Mesothelial cell of epicardium (in vitro differentiated cells): Measurements from ENCODE around the gene COL26A1. TPM values are rescaled to one million over a fixed set of nuclear protein-coding genes. Genes with fewer than 3 reads are reported as not detected.
A peak's percentile ranks its signal among the peaks of the same experiment; 100 is the strongest.
"Not testable (repeated sequence)": the region's sequence is repeated elsewhere in the genome, so short reads cannot be mapped to it uniquely, and the experiment has no call there.

ENCODE experiments used
- DNase-seq, 2 experiments: peaks; one replicate each; pipeline ENCODE4 v3.0.0; 2021; ENCODE audit warnings: low spot score in 2 of 2; ENCODE audit not compliant: unreplicated experiment in 2 of 2
- H3K27ac Mint-ChIP-seq: 2 replicates; pipeline ENCODE4 v1.8.0; 2021; ENCODE audit warnings: mixed read lengths
- H3K27me3 Mint-ChIP-seq: 2 replicates; pipeline ENCODE4 v1.8.0; 2021; ENCODE audit warnings: low read depth, mixed read lengths
- H3K36me3 Mint-ChIP-seq: 2 replicates; pipeline ENCODE4 v1.8.0; 2021; ENCODE audit warnings: mixed read lengths
- H3K4me1 Mint-ChIP-seq: 2 replicates; pipeline ENCODE4 v1.8.0; 2021; ENCODE audit warnings: mixed read lengths
- H3K4me3 Mint-ChIP-seq: 2 replicates; pipeline ENCODE4 v1.8.0; 2021; ENCODE audit warnings: mild to moderate bottlenecking, moderate library complexity, mixed read lengths
- H3K9me3 Mint-ChIP-seq: 2 replicates; pipeline ENCODE4 v1.8.0; 2021; ENCODE audit warnings: mixed read lengths
- CTCF ChIP-seq: fragments of 200-600 bp; sonication (generic); IDR thresholded peaks from one replicate; pipeline ENCODE4 v1.5.0; 2021; ENCODE audit warnings: antibody characterized with exemption; ENCODE audit not compliant: unreplicated experiment
- total RNA-seq: library from RNA; stranded (reverse); gene quantifications from 3 replicates; pipeline ENCODE4 v1.2.1, GENCODE V29; 2021

COL26A1 gene
- total RNA-seq, 1 donor from 2014 or later: 105 TPM

DNA sequence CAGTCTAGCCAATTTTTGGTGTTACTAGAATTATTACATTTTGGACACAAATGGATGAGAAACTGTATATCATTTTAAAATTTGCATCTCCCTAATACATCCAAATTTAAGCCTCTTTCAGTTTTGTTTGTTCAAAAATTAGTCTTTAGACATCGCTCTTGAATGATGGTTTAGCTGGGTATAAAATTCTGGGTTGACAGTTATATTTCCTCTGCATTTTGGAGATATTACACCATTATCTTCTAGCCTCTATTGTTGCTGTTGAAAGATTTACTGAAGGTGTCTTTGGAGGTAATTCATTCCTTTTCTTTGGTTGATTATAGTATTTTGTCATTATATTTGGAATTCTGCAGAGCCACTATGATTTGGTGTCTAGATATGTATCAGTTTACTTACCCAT, 116.5 kb downstream of the COL26A1 start:
- peaks cover 24% of the 10 kb centered on the region for H3K36me3 Mint-ChIP-seq
- H3K27ac Mint-ChIP-seq: no peak overlapping the region
- no peaks in the 10 kb centered on the region for H3K27me3 Mint-ChIP-seq
- H3K4me1 Mint-ChIP-seq: peaks cover 3% of the 10 kb centered on the region
- DNase-seq: no peak
- no peak for TF ChIP-seq CTCF
- no peak overlapping the region for H3K4me3 Mint-ChIP-seq
- H3K9me3 Mint-ChIP-seq: peaks cover 19% of the 10 kb centered on the region

DNA sequence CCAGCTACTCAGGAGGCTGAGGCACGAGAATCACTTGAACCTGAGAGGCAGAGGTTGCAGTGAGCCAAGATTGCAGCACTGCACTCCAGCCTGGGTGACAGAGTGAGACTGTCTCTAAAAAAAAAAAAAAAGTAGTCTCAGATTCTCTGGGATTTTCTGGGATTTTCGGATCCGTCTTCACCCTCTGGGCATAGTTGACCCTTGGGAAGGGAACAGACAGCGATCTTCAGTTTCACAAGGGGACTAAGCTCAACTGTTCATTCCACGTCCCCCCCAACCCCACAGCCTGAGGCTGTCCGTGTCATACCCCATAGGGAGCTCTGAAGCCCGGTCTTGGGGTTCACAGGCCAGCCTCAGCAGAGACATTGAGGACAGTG, 123.4 kb downstream of the COL26A1 start:
- peak overlapping the region; percentile 98 for H3K27ac Mint-ChIP-seq
- not testable (repeated sequence) for H3K36me3 Mint-ChIP-seq, H3K9me3 Mint-ChIP-seq, DNase-seq, H3K27me3 Mint-ChIP-seq
- H3K4me3 Mint-ChIP-seq: peak overlapping the region; percentile 20
- peaks cover 35% of the 10 kb centered on the region for H3K4me1 Mint-ChIP-seq

DNA sequence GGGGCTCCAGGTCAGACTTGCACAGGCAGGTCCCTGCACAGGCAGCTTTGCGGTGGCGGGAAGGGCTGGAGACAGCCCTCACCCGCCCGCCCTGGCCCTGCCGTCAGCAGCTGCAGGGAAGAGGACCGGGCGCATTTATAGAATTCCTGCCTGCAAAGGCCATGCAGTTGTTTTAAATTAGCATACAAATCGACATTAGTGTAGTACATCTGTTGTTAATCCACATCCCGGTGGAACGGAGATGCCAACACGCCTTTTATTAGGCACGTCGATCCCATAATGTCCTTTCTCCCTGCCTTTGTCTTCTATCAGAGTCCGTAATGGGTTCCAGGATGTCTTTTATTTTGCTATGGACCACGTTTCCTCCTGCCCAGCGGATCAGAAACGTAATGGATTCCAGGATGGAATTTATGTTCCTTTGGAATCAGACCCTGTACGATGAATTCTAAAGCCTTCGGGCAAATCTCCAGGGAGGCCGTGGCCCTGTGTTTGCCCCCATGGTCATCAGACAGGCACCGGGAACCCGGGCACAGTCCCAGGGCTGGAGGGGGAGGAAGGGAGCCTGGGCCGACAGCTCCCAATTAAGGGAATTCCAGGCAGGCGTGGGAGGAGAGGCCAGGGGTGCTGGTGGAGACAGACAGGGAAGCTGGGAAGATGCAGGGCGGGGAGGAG, 123.9 kb downstream of the COL26A1 start:
- TF ChIP-seq CTCF: no peak
- peak; percentile 47 to 69 for DNase-seq
- H3K27me3 Mint-ChIP-seq: no peaks in the 10 kb centered on the region
- no peaks in the 10 kb centered on the region for H3K36me3 Mint-ChIP-seq
- H3K4me1 Mint-ChIP-seq: peaks cover 35% of the 10 kb centered on the region
- H3K9me3 Mint-ChIP-seq: no peaks in the 10 kb centered on the region
- no peak overlapping the region for H3K4me3 Mint-ChIP-seq
- peak overlapping the region; percentile 98 for H3K27ac Mint-ChIP-seq

GRCh38 chr7:101487105-101487458, 124.4 kb downstream of the COL26A1 start:
- no peaks in the 10 kb centered on the region for H3K36me3 Mint-ChIP-seq
- peaks cover 35% of the 10 kb centered on the region for H3K4me1 Mint-ChIP-seq
- TF ChIP-seq CTCF: no peak
- H3K9me3 Mint-ChIP-seq: no peaks in the 10 kb centered on the region
- no peak overlapping the region for H3K4me3 Mint-ChIP-seq
- DNase-seq: no peak
- H3K27me3 Mint-ChIP-seq: no peaks in the 10 kb centered on the region
- H3K27ac Mint-ChIP-seq: peak overlapping the region; percentile 98

DNA sequence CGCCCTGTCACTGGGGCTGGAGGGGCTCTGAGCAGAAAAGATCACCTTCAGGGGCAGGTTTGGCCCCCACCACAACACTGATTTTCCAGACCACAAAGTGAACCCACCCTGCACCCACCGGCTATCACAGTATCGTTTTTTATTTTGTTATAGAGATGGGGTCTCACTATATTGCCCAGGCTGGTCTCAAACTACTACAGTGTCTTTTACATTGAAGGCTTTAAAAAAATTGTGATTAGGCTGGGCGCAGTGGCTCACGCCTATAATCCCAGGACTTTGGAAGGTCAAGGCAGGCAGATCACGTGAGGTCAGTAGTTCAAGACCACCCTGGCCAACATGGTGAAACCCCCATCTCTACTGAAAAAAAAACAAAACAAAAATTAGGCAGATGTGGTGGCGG, 125.1 kb downstream of the COL26A1 start:
- H3K27ac Mint-ChIP-seq: peak overlapping the region; percentile 98
- no peak for TF ChIP-seq CTCF
- no peak for DNase-seq

GRCh38 chr7:101488826-101489572, 126.3 kb downstream of the COL26A1 start:
- H3K9me3 Mint-ChIP-seq: no peaks in the 10 kb centered on the region
- peak overlapping the region; percentile 92 for H3K27ac Mint-ChIP-seq
- H3K4me1 Mint-ChIP-seq: peaks cover 41% of the 10 kb centered on the region
- no peaks in the 10 kb centered on the region for H3K36me3 Mint-ChIP-seq
- TF ChIP-seq CTCF: no peak
- no peaks in the 10 kb centered on the region for H3K27me3 Mint-ChIP-seq
- no peak for DNase-seq
- H3K4me3 Mint-ChIP-seq: peak overlapping the region; percentile 11

More for the DNA sequence above, 125.1 kb downstream of the COL26A1 start:
- Mint-ChIP-seq H3K36me3 (no peaks in the 10 kb centered on the region), H3K4me3 (no peak overlapping the region), H3K27me3 (no peaks in the 10 kb centered on the region), H3K9me3 (no peaks in the 10 kb centered on the region), H3K4me1 (peaks cover 35% of the 10 kb centered on the region)

DNA sequence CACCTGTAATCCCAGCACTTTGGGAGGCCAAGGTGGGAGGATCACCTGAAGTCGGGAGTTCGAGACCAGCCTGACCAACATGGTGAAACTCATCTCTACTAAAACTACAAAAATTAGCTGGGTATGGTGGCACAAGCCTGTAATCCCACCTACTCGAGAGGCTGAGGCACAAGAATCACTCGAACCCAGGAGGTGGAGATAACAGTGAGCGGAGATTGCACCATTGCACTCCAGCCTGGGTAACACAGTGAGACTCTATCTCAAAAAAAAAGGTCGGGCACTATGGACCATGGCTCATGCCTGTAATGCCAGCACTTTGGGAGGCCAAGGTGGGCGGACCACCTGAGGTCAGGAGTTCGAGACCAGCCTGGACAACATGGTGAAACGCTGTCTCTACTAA, 127.8 kb downstream of the COL26A1 start:
- H3K27ac Mint-ChIP-seq, H3K36me3 Mint-ChIP-seq, H3K27me3 Mint-ChIP-seq, DNase-seq, H3K9me3 Mint-ChIP-seq, H3K4me3 Mint-ChIP-seq: not testable (repeated sequence)
- H3K4me1 Mint-ChIP-seq: peaks cover 52% of the 10 kb centered on the region

GRCh38 chr7:101491442-101491841, 128.8 kb downstream of the COL26A1 start:
- not testable (repeated sequence) for DNase-seq, H3K4me3 Mint-ChIP-seq, H3K27me3 Mint-ChIP-seq, H3K27ac Mint-ChIP-seq, H3K9me3 Mint-ChIP-seq, H3K36me3 Mint-ChIP-seq
- H3K4me1 Mint-ChIP-seq: peaks cover 42% of the 10 kb centered on the region
